Body of pancreas (tissue), 4 donors: ENCODE data around the gene MICU1.

Experiments
- CTCF ChIP-seq, 7 experiments: fragments of 450-650 bp in 4 of 7; fragments of 200-600 bp in 3 of 7; sonication (generic) in 3 of 7; IDR thresholded peaks; one replicate each; pipeline ENCODE4 v1.5.1; 2016 to 2019; ENCODE audit warnings: antibody characterized with exemption in 7 of 7
- POLR2A ChIP-seq, 3 donors: fragments of 450-650 bp; IDR thresholded peaks; one replicate each; pipeline ENCODE4 v1.6.1; 2016; ENCODE audit warnings: antibody characterized with exemption in 3 of 3, mild to moderate bottlenecking in 2 of 3

GRCh38 chr10:72421885-72422540 is 203.9 kb downstream of the MICU1 start:
- no peak for TF ChIP-seq CTCF (IDR thresholded peaks at IDR 0.05)
- no peak for TF ChIP-seq POLR2A (IDR thresholded peaks at IDR 0.05)
